GM18519 (cell line): ENCODE results near the gene POFUT2.

Experiments used
- ATAC-seq: cut with Tn5 transposase; IDR thresholded peaks from one replicate; pipeline ENCODE4 v1.9.1; 2021; ENCODE audit warnings: mild to moderate bottlenecking, moderate library complexity; ENCODE audit not compliant: unreplicated experiment, low FRiP score

Gene POFUT2

GRCh38 chr21:45287438-45288391 lies at the start of gene POFUT2:
Gene POFUT2, minus strand, starts transcription at chr21:45287895. Its CDS starts 24 bp downstream, at chr21:45287871.
- peak; percentile 48 for ATAC-seq

DNA sequence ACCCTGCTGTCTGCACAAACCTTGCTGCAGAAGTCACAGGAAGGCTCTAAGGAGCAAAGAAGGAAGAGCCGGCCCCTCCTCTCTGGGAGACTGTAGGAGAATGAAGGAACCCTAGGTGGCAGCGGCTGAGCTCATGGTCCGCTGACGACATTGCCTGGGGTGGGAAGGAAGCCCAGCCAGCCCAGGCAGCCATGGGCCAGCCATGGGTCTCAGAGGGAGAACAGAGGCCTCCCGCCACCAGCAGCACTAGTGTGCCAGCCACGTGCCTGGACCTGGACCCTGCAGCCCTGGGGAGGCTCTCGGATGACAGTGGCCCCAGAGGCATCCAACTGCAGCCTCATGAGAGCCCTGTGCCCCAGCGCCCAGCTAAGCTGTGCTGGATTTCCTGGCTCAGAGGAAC lies 49.2 kb upstream of the POFUT2 start:
- no peak for ATAC-seq

- no peak for ATAC-seq
Measured at GRCh38 chr21:45336535-45336810, 48.8 kb upstream of the POFUT2 start.

DNA sequence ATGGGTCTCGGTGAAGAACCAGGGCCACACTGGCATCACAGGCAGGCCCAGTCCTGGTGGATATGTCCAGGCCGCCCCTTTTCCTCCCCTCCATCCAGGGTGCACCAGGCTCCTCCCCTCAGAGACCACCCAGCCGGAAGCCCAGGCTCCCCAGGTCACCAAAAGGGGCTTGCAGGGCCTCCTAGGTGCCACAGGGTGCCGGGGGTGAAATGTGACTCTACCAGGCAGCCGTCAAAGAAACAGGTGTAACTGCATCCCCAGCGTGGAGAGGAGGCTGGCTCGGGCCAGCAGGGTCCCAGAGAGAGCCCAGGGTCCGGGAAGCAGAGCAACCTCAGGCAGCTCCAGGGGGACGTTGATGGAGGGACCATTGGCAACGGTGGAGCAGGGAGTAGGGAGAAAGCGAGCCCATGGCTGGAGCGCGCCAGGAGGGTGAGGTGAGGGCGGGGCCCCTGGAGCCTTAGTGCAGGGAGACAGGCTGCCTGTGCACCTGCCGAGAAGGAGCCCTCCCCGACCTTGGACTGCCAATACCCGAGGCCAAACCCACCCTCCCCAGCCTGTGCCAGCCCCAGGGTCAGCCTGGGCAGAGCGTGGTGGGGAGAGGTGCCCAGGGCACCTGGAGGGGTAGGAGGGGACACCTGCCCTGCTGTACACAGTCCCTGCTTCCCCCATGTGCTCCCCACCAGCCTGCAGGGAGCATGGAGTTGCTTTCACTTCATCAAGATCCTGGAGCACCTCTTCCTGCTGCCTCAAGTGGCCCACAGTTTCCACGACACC lies 48.3 kb upstream of the POFUT2 start:
- no peak for ATAC-seq

GRCh38 chr21:45335151-45335760 lies 47.6 kb upstream of the POFUT2 start:
- no peak for ATAC-seq

DNA sequence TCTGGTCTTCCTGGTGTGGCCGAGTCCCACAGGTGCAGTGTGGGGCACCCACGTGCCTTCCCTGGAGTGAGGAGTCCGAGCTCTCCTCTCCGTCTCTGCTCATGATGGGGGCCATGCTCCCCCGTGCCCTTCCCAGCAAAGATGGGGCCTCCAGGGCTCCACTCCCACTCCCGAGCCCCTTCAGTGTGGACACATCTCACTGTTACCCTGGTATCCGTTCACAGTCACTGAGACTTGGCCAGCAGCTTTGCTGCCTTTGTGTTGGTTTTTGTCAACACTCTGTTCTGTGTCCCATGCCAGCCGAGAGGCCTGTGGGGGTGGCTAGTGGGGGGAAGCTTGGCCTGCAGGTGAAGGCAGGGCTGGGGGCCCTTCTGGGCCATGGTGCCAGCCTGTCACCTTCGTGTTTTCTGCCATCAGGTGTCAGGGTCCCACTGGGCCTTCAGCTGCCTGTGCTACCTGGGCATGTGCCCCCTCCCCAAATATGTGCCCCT lies 46.9 kb upstream of the POFUT2 start:
- ATAC-seq, result no peak

DNA sequence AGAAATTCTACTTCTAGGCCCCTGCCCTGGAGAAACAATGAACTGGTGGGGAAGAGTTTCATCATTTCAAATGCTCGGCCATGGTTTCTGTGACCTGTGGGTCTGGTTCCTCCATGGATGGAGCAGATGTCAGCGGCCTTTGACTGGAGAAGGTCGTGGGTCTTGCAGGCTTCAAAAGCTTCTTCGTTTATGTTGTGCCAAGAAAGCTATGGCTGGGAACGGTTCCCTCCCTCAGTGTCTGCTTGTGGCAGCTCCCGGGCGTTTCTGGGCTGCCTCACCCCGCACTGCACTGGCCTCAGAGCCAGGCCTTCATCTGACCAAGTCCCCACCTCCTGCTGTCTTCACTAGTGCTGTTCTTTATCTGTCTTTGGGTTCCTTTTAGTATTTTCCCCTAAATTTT lies 46.4 kb upstream of the POFUT2 start:
- no peak for ATAC-seq

GRCh38 chr21:45333583-45334121 lies 46.0 kb upstream of the POFUT2 start:
- ATAC-seq, result no peak

GRCh38 chr21:45332981-45333582 lies 45.4 kb upstream of the POFUT2 start:
- no peak for ATAC-seq

DNA sequence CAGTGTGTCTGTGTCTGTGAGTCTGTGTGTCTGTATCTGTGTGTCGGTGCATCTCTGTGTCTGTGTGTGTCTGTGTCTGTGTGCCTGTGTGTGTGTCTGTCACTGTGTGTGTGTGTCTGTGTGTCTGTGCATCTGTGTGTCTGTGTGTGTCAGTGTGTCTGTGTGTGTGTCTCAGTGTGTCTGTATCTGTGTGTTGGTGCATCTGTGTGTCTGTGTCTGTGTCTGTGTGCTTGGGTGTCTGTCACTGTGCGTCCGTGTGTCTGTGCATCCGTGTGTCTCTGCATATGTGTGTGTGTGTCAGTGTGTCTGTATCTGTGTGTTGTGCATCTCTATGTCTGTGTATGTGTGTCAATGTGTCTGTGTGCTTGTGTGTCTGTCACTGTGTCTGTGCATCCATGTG lies 44.7 kb upstream of the POFUT2 start:
- ATAC-seq, result no peak

- no peak for ATAC-seq
Measured at GRCh38 chr21:45331531-45332147, 43.9 kb upstream of the POFUT2 start.

GRCh38 chr21:45330851-45331261 lies 43.2 kb upstream of the POFUT2 start:
- no peak for ATAC-seq

DNA sequence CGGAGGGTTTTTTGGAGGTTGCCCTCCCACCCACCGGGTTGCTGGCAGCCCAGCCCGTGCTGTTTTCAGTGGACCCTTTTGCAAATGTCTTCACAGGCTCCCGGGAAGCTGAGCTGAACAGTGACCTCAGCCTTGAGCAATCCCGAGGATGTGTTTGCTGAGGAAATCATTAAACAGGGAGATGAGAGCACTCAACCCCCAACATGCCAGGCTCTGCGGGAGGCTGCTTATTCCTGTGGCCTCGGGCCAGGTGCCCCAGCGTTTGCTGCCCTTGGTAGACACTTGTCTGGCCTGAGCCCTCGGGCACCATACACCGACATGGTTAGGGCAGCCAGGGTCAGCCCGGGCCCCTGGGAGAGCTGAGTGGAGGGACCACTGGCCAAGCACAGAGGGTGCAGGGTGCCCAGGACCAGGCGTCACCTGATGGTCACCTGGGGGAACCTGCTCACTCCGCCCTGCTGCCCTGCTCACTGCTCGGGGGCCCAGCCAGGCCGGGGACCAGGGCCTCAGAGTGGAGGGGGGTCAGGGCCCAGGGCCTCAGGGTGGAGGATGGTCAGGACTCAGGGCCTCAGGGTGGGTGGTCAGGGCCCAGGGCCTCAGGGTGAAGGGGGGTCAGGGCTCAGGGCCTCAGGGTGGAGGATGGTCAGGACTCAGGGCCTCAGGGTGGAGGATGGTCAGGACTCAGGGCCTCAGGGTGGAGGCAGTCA lies 42.5 kb upstream of the POFUT2 start:
- no peak for ATAC-seq

DNA sequence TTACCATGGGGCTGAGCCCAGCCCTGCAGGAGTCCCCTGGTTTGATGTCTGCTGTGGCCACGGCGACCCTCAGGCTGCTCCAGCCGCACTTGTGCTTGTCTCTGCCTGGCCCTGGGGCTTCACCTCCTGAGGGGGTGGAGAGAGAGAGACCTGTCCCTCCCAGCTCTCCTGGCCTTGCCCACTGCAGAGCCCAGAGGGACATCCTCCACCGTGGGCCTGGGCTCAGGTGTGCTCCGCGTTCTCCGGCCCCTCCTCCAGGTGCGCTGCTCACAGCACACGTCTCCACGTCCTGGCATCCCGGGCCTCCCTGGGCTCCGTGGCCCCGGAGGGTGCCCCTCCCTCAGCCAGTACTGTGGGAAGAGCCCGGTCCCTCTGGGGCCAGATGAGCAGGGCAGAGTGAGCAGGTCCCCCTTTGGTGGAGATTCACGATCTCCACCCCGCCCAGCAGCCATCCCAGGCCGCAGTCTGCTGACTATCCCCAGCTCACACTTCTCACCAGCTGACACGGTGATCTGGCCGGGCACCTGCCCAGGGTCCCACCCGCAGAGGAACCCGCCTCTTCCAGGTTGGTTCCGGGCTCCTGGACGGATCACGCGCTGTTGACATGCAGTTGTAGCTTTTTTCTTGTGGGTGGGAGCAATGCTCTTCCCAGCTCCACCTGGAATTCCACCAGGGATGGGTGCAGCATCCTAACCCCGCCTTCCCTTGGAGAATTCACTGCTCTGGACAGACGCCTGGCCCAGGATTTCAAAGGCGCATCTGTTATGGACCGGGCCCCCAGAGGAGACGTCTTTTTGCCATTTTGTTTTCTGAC lies 41.8 kb upstream of the POFUT2 start:
- no peak for ATAC-seq

GRCh38 chr21:45328198-45329091 lies 40.8 kb upstream of the POFUT2 start:
- no peak for ATAC-seq

DNA sequence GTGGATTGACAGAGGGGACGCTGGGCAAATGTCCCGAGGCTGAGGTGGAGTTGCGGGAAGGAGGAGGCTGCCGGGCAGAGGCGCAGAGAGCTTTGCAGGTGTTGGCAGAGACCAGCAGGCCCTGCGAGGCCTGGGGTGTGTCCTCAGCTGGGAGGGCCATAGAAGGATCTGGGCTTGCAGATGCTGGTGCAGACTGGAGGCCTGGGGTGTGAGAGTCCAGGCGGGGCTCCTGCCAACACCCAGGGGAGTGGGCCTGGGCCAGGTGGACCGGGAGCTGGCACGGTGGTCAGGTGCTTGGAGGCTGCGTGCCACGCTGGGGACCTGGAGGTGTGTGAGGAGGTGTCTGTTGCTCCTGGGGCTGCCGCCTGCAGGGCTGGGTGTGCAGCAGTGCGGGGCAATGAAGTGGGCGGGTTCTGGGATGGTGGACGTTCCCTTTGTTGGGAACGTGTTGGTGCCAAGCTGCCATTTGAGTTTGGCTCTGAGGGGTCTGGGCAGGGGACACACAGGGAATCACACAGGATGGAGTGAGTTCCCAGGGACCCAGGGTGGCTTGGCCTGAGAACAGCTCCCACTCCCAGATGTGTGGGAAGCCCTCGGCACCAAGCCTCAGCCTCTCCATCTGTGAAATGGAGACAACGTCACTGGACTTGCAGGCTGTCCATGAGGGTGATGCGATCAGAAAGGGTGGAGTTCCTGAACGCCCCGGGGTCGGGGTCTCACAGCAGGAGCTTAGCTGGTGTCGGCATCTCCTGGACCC lies 39.9 kb upstream of the POFUT2 start:
- no peak for ATAC-seq

- ATAC-seq, result no peak
Measured at GRCh38 chr21:45326891-45327440, 39.3 kb upstream of the POFUT2 start.
